Activated CD8-positive, alpha-beta memory T cell treated with anti-CD3 and anti-CD28 coated beads for 1 hour (primary cell): ENCODE results near the gene SMARCA2.
"Not testable (repeated sequence)": the region's sequence is repeated elsewhere in the genome, so short reads cannot be mapped to it uniquely, and the experiment has no call there.

ENCODE experiments used
- DNase-seq, 2 donors: peaks; one replicate each; pipeline ENCODE4 v3.0.0-alpha.2; 2020; ENCODE audit warnings: low read depth in 1 of 2; ENCODE audit errors: extremely low read depth in 1 of 2

SMARCA2 gene

DNA sequence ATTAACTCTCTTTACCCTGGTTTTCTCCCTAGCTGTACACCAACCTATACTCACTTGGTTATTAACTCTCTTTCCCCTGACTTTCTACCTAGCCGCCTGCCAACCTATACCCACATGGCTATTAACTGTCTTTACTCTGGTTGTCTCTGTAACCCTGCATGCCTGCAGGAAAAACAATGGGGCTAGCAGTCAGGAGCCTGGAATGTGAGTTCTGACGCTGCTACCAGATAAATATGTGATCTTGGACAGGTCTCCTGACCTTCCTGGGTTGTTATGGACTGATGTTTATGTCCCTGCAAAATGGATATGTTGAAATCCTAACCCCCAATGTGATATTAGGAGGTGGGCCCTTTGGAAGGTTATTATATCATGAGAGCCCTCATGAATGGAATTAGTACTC is 119.2 kb downstream of the SMARCA2 start:
- no peak for DNase-seq

DNA sequence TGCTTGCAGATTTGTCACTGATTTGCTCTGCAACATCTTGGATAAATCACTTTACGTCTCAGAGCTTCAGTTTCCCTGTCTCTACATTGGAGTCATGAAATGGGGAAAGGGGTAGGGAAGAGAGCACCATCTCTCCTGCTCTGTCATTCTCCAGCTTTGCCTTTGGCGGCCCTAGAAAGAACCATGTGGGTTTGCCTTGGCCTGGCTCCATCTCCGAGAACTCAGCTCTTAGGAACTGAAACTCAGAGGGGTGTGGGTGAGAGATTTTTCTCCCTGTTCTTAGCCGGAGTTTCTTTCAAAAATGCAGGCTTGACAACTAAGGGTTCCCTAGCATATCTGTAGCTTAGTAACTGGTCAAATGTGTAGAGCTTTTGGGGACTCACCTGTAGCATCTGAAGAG is 123.5 kb downstream of the SMARCA2 start:
- DNase-seq: no peak

- no peak for DNase-seq
Observed at GRCh38 chr9:2140600-2141223, 125.6 kb downstream of the SMARCA2 start.

- no peak for DNase-seq
Observed at GRCh38 chr9:2142212-2142611, 127.1 kb downstream of the SMARCA2 start.

DNA sequence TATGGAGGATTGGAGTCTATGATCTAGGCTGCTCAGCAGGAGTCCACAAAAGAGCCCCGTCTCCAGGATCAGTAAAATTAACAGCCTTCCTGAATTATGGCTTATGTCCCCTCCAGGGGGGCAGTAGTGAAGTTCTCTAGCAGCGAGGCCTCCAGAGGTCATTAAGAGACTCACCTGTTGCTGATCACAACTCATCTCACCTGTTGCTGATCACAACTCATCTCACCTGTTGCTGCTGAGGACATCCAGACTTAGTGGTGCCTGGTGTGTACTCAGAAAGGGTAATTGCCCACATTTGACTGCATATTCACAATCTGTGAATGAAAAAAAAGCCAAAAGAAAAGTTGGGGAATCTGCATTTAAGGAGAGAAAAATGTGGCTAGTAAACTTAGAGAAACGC is 129.5 kb downstream of the SMARCA2 start:
- no peak for DNase-seq

DNA sequence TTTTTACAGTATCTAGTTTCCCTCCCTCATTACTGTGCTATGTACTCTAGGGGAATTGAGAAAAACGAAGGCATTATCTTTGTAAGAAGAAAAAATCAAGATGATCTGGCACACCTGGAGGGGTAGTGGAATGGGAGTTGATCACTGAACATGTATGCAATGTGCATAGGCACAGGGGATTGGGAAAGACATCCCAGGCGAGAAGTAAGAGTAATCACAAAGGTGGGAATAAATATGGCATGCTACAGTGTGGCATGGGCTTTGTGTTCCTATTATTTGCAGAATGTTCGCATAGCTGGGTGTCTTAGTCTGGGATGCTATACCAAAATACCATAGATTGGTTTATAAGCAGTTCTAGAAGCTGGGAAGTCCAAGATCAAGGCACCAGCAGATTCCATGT is 130.6 kb downstream of the SMARCA2 start:
- no peak for DNase-seq

DNA sequence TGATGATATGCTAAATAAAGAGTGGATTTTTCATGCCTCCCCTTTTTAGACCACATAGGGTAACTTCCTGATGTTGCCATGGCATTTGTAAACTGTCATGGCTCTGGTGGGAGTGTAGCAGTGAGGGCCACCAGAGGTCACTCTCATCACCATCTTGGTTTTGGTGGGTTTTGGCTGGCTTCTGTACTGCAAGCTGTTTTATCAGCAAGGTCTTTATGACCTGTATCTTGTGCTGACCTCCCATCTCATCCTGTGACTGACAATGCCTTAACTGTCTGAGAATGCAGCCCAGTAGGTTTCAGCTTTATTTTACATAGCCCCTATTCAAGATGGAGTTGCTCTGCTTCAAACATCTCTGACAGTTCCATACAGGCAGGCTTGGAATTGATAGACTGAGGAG is 131.6 kb downstream of the SMARCA2 start:
- not testable (repeated sequence) for DNase-seq

DNA sequence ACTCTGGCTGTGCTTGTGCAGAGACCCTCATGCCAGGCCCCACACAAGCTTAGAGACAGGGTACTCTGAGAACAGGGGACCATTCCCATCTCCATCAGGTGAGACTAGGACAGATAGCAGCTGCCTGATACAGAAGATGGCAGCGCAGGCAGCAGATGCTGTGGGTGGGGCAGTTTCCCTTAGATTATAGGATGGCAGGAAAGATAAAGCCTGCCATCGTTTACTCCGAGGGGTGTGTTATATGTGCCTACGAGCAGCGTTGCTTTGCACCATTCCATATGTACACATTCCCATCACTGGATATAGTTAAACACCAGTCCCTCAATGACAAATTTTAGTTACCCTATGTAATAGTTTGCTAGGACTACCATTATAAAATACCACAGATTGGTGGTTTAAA is 135.2 kb downstream of the SMARCA2 start:
- DNase-seq: no peak

GRCh38 chr9:2151171-2151570 is 136.0 kb downstream of the SMARCA2 start:
- DNase-seq: no peak

GRCh38 chr9:2152966-2153629 is 138.0 kb downstream of the SMARCA2 start:
- no peak for DNase-seq

- DNase-seq: no peak
Observed at GRCh38 chr9:2153630-2154217, 138.6 kb downstream of the SMARCA2 start.

DNA sequence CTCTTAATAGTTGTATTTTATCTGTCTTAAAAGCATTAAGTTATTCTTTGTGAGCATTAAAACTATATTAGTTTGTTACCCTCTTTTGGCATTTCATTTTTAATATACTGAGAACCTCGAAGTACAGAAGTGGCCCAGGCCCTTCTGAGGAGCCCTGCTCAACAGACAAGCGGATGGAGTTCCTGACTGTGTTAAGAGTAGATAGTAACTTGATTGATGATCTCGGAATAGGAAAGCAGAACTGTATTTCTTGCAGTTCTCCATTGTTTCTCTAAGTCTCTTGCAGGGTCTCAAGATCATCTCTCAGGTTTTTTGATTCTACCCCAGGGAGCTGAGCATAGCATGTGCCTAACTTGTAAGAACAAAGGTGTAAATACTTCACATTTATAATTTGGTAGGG is 139.6 kb downstream of the SMARCA2 start:
- DNase-seq: no peak

- no peak for DNase-seq
Observed at GRCh38 chr9:2155966-2156365, 140.8 kb downstream of the SMARCA2 start.

GRCh38 chr9:2157277-2158110 is 142.3 kb downstream of the SMARCA2 start:
- no peak for DNase-seq

- DNase-seq: no peak
Observed at GRCh38 chr9:2158111-2158610, 143.0 kb downstream of the SMARCA2 start.

DNA sequence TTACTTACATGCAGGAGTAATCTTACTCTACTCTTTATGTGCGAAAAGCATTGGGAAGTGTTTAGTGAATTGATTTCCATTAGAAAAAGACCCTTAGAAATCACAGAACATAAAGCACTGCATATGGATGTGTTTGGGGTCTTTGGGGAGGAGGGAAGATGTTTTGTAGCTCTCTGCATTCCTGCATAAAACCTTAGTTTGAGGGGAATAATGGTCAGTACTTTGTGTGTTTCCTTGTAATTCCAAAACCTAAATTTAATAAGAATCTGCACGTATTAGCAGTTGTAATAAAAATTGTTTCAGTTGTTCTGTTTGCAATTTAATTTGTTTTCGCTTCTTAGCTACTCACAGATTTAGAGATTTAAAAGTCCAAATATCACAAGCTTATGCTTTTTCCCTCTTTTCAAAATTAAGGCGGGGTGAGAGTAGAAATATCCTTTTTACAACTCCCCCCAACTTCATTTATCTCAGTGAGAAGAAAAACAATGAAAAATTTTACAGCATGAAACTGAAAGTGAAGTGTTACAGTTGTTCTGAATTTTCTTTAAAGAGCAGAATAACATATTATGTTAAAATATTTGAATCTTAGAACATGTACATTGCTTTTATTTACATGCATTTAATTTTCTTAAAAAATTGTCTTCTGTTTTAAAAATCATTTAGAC is 143.8 kb downstream of the SMARCA2 start:
- DNase-seq: no peak

GRCh38 chr9:2159521-2160454 is 144.6 kb downstream of the SMARCA2 start:
- DNase-seq: no peak

DNA sequence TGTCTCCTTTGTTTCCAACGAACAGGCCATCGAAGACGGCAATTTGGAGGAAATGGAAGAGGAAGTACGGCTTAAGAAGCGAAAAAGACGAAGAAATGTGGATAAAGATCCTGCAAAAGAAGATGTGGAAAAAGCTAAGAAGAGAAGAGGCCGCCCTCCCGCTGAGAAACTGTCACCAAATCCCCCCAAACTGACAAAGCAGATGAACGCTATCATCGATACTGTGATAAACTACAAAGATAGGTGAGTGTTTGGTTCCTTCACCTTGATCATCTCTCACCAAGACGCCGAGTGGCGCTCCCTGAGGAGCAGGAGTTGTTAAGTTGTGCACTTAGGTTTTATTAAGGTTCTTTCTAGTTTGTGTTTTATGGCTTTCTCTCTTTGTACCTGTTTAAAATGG is 146.5 kb downstream of the SMARCA2 start:
- DNase-seq: no peak

DNA sequence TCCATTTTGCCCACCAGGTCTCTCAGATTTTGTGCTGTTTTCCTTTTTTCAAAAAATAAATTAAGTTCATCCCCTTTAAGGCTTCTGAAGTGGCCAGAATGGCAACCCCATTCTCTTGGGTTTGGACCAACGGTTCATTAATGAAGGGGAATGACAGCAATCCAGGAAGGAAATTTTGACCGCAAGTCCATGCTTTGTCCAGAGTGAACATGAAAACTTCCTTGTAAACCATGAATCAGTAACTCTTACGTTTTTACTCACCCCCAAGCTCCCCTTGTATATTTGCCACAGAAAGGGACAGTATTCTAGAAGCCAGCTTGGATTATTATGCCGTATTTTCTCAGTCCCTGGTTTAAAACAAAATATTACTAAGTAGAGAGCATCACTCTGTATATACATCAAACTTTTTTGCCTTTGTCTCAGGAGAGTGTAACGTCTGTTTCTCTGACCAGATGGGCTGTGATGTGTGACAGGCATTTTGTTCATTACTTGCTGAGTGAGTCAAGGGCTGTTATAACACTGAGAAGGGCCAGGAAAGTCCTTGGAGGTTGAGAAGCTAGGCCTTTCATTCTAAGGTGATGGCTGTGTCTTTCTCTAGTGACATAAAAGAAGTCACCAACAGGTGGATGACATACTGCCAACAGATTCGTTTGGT is 148.2 kb downstream of the SMARCA2 start:
- no peak for DNase-seq
